Measurements from ENCODE around the gene SRA1. TPM values are rescaled to one million over a fixed set of nuclear protein-coding genes. Genes with fewer than 3 reads are reported as not detected.

The SRA1 gene
- total and polyA plus RNA-seq, 3 donors from 2014 or later = 43.1 to 51.3 (median 49.0) TPM

DNA sequence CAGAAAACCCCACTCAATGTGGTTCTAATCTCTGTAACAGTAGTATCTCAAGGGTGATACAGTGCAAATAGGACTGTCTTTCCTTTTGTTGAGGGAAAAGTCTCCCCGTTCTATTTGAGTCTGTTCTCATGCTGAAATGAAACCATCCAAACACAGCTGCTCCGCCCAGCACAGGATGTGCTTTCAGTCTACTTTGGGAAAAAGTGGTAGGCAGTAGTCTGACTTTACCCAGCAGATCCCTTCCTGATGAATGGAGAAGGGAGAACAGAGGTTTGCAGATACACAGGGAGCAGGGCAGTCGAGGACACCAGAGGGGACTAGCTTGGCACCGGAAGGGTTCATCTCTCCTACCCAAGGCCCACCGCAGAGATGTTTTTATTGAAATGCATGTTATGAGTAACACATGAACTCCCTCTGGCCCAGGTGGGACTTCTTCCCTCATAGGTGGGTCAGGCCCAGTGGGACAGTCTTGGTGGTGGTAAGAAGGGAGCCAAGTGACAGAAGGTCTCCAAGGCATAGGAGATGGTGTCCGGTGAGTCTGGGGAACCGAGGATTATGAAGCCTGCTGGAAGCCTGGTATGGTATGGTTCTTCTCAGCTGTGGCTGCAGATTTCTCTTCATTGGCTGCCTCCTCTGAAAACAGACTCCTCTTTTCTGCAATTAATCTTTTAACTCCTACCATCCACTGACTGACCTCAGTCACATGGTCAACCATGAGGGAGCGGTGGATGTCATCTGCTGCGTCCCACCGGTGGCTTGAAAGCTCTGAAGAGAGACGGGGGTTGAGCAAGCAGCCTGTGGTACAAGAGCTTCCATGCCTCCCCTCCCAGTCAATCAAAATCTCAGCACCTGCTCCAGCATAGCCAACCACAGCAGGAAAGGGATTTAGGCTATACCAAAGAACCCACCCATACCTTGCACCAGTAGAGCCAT, 6.9 kb downstream of the SRA1 start:
- Histone ChIP-seq H3K4me3 (no peak overlapping the region), H3K27me3 (no peaks in the 10 kb centered on the region), H3K27ac (no peak overlapping the region), H3K36me3 (ENCODE audit: low read depth, missing control alignments) (no peaks in the 10 kb centered on the region), H3K9me3 (no peaks in the 10 kb centered on the region), H3K4me1 (peaks cover 34% of the 10 kb centered on the region)
- DNase-seq = no peak
- intact Hi-C loops (cut with DNase I; ENCODE audit: low total_unique reads) = no loop called here
- no peak for TF ChIP-seq POLR2A (IDR thresholded peaks at IDR 0.05)
- TF ChIP-seq CTCF (IDR thresholded peaks at IDR 0.05) = no peak
- 83 to 88% methylated on average over 11 of the region's 11 CpGs for WGBS, 2 donors

- WGBS, 2 donors = 57 to 66% methylated on average over 3 of the region's 3 CpGs
- TF ChIP-seq POLR2A (IDR thresholded peaks at IDR 0.05) = no peak
- no peak for TF ChIP-seq CTCF (IDR thresholded peaks at IDR 0.05)
- intact Hi-C loops (cut with DNase I; ENCODE audit: low total_unique reads) = loop anchor here (10.0 kb wide), 1 partner anchor 85 kb away; the partner anchor contains the start of genes CD14 and TMCO6
- peak overlapping the region in 1 of 2 donors; percentile 99 for H3K27ac ChIP-seq
- H3K4me3 ChIP-seq = no peak overlapping the region
- DNase-seq = peak; percentile 67
- H3K9me3 ChIP-seq = no peaks in the 10 kb centered on the region
- H3K36me3 ChIP-seq (ENCODE audit: low read depth, missing control alignments) = no peaks in the 10 kb centered on the region
- H3K4me1 ChIP-seq = peaks cover 34% of the 10 kb centered on the region
- H3K27me3 ChIP-seq = no peaks in the 10 kb centered on the region
These were observed 7.8 kb downstream of the SRA1 start for GRCh38 chr5:140549237-140550144.

GRCh38 chr5:140548791-140549190, 8.5 kb downstream of the SRA1 start:
- TF ChIP-seq CTCF (IDR thresholded peaks at IDR 0.05) = no peak
- no peak for TF ChIP-seq POLR2A (IDR thresholded peaks at IDR 0.05)
- no peak overlapping the region for H3K4me3 ChIP-seq
- H3K36me3 ChIP-seq (ENCODE audit: low read depth, missing control alignments) = no peaks in the 10 kb centered on the region
- DNase-seq = no peak
- H3K4me1 ChIP-seq = peaks cover 34% of the 10 kb centered on the region
- no peaks in the 10 kb centered on the region for H3K9me3 ChIP-seq
- no peaks in the 10 kb centered on the region for H3K27me3 ChIP-seq
- intact Hi-C loops (cut with DNase I; ENCODE audit: low total_unique reads) = loop anchor here (10.0 kb wide), 1 partner anchor 86 kb away; the partner anchor contains the start of genes CD14 and TMCO6
- peak overlapping the region; percentile 96 to 99 for H3K27ac ChIP-seq
- 81 to 85% methylated on average over 7 of the region's 7 CpGs for WGBS, 2 donors

DNA sequence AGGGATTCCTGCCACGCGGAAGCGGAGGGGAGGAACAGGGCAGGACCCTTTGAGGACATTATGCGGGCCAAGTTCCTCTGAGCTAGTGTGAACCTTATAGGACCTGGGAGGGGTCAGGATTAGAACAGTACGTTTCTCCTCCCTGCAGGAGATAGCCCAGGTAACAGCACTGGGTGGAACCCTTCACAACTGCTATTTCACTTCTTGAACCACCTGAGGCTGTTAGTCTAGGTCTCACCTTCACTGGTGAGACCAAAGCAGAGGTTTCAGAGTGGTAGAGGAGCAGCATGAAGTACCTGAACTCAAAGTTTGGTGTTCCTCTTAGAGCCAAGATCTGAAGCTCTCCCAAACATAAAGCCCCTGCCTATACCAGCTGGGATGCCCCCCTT, 9.0 kb downstream of the SRA1 start:
- Histone ChIP-seq H3K4me1 (peaks cover 34% of the 10 kb centered on the region), H3K27ac (peak overlapping the region; percentile 96 to 99), H3K27me3 (no peaks in the 10 kb centered on the region), H3K9me3 (no peaks in the 10 kb centered on the region), H3K36me3 (ENCODE audit: low read depth, missing control alignments) (no peaks in the 10 kb centered on the region), H3K4me3 (peak overlapping the region; percentile 56)
- DNase-seq = no peak
- intact Hi-C loops (cut with DNase I; ENCODE audit: low total_unique reads) = loop anchor here (10.0 kb wide), 1 partner anchor 87 kb away; the partner anchor contains the start of genes CD14 and TMCO6
- 0 to 17% methylated on average over 1 to 5 of the region's 5 CpGs for WGBS, 2 donors
- TF ChIP-seq CTCF (IDR thresholded peaks at IDR 0.05) (no peak), POLR2A (IDR thresholded peaks at IDR 0.05) (no peak)

Data from testis (tissue), 3 donors.